A549 (cell line): ENCODE measurements around the gene ASB16.

Experiments
- ATOH8 ChIP-seq: fragments of 250-450 bp; sonication (Bioruptor Pico); IDR thresholded peaks from 2 replicates; pipeline ENCODE4 v1.5.0; 2020; ENCODE audit warnings: low read depth, mild to moderate bottlenecking, moderate library complexity
- CEBPB ChIP-seq, 2 experiments: fragments of >200 bp in 1 of 2; sonication (Bioruptor Twin) in 1 of 2; formaldehyde crosslinking in 1 of 2; IDR thresholded peaks; 2 replicates each; pipeline ENCODE4 v1.6.1; 2012 to 2016
- CHD2 ChIP-seq: fragments of 150-350 bp; IDR thresholded peaks from 2 replicates; pipeline ENCODE4 v1.6.1; 2014; ENCODE audit warnings: low read length; ENCODE audit not compliant: partially characterized antibody
- ESRRA ChIP-seq: fragments of 150-350 bp; IDR thresholded peaks from 2 replicates; pipeline ENCODE4 v1.6.1; 2014; ENCODE audit warnings: mild to moderate bottlenecking, low read length, borderline replicate concordance
- HDAC2 ChIP-seq: fragments of 200-600 bp; sonication (generic); IDR thresholded peaks from 2 replicates; pipeline ENCODE4 v1.6.1; 2016
- HEYL ChIP-seq: fragments of 250-450 bp; sonication (Bioruptor Pico); IDR thresholded peaks from 2 replicates; pipeline ENCODE4 v1.8.0; 2021; ENCODE audit warnings: mild to moderate bottlenecking, moderate library complexity
- KDM1A ChIP-seq: fragments of 200-600 bp; sonication (generic); IDR thresholded peaks from 2 replicates; pipeline ENCODE4 v1.6.1; 2016; ENCODE audit warnings: low read depth, mild to moderate bottlenecking
- POLR2A ChIP-seq: IDR thresholded peaks from 2 replicates; pipeline ENCODE4 v1.6.1; 2012; ENCODE audit warnings: mild to moderate bottlenecking, low read length
- RAD21 ChIP-seq, 2 experiments: fragments of >200 bp in 1 of 2; sonication (Bioruptor Twin) in 1 of 2; formaldehyde crosslinking in 1 of 2; IDR thresholded peaks in 1 of 2; conservative IDR thresholded peaks in 1 of 2; 2 replicates in 1 of 2; 3 replicates in 1 of 2; pipeline ENCODE4 v1.6.1; 2012 to 2018; ENCODE audit warnings: inconsistent platforms in 1 of 2
- RFX5 ChIP-seq: fragments of 450-650 bp; IDR thresholded peaks from 2 replicates; pipeline ENCODE4 v1.7.1; 2014; ENCODE audit warnings: antibody characterized with exemption, mild to moderate bottlenecking, moderate library complexity
- RNF2 ChIP-seq: fragments of 200-600 bp; sonication (generic); IDR thresholded peaks from 2 replicates; pipeline ENCODE4 v1.6.1; 2016; ENCODE audit warnings: low read depth, mild to moderate bottlenecking, antibody characterized with exemption, moderate library complexity, borderline replicate concordance
- SREBF2 ChIP-seq: fragments of 450-650 bp; IDR thresholded peaks from 2 replicates; pipeline ENCODE4 v1.6.1; 2014; ENCODE audit warnings: mild to moderate bottlenecking, moderate library complexity
- TF ChIP-seq, protein P1 (sequence below): IDR thresholded peaks from 2 replicates; pipeline ENCODE4 v1.6.1; 2012
- TF ChIP-seq, protein P2 (sequence below): fragments of >200 bp; sonication (Bioruptor Twin); formaldehyde crosslinking; IDR thresholded peaks from 3 replicates; pipeline ENCODE4 v1.5.1; 2016

DNA sequence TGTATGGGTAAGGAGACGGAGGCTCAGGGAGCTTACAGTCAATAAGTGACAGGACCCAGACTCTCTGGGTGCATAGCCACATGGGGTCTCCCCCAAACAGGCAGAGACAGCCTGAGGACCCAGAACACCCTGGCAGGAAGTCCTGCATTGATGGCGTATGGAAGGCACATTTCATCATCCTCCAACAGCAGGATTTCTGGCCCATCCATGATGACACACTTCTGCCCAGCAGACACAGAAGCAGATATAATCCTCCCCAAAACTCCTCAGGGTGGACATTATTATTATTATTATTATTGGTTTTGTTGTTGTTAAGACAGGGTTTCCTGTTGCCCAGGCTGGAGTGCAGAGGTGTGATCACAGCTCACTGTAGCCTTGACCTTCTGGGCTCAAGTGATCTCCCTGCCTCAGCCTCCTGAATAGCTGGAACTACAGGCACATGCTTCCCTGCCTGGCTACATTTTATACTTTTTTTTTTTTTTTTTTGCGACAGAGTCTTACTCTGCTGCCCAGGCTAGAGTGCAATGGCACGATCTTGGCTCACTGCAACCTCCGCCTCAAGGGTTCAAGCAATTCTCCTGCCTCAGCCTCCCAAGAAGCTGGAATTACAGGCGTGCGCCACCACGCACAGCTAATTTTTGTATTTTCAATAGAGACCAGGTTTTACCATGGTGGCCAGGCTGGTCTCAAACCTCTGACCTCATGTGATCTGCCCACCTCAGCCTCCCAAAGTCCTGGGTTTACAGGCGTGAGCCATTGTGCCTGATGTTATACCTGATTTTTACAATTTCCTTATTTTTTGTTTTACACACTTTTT, 35.5 kb upstream of the ASB16 start:
- TF ChIP-seq, protein P1, sequence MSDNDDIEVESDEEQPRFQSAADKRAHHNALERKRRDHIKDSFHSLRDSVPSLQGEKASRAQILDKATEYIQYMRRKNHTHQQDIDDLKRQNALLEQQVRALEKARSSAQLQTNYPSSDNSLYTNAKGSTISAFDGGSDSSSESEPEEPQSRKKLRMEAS = no peak
- no peak for TF ChIP-seq CHD2
- TF ChIP-seq SREBF2 = no peak
- TF ChIP-seq POLR2A = no peak
- TF ChIP-seq CEBPB (IDR thresholded peaks at IDR 0.05) = no peak
- TF ChIP-seq, protein P2, sequence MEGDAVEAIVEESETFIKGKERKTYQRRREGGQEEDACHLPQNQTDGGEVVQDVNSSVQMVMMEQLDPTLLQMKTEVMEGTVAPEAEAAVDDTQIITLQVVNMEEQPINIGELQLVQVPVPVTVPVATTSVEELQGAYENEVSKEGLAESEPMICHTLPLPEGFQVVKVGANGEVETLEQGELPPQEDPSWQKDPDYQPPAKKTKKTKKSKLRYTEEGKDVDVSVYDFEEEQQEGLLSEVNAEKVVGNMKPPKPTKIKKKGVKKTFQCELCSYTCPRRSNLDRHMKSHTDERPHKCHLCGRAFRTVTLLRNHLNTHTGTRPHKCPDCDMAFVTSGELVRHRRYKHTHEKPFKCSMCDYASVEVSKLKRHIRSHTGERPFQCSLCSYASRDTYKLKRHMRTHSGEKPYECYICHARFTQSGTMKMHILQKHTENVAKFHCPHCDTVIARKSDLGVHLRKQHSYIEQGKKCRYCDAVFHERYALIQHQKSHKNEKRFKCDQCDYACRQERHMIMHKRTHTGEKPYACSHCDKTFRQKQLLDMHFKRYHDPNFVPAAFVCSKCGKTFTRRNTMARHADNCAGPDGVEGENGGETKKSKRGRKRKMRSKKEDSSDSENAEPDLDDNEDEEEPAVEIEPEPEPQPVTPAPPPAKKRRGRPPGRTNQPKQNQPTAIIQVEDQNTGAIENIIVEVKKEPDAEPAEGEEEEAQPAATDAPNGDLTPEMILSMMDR = no peak
- no peak for TF ChIP-seq RAD21 (conservative IDR thresholded peaks at IDR 0.05 in 1 of 2, IDR thresholded peaks at IDR 0.05 in 1 of 2)
- no peak for TF ChIP-seq ATOH8
- no peak for TF ChIP-seq HEYL (CRISPR knock-in tag)
- TF ChIP-seq RNF2 = no peak
- TF ChIP-seq HDAC2 = no peak
- TF ChIP-seq KDM1A = no peak
- TF ChIP-seq ESRRA = no peak
- TF ChIP-seq RFX5 = no peak
